GM21717 (cell line): Measurements from ENCODE around the gene MYADML2.
A peak's percentile ranks its signal among the peaks of the same experiment; 100 is the strongest.

Experiments used
- ATAC-seq: cut with Tn5 transposase; IDR thresholded peaks from one replicate; pipeline ENCODE4 v1.9.1; 2021; ENCODE audit warnings: mild to moderate bottlenecking, moderate library complexity; ENCODE audit not compliant: unreplicated experiment

The MYADML2 gene

GRCh38 chr17:81940538-81941483 lies 6.2 kb downstream of the MYADML2 start:
- no peak for ATAC-seq

GRCh38 chr17:81939881-81940385 lies 7.1 kb downstream of the MYADML2 start:
- ATAC-seq: no peak

- no peak for ATAC-seq
Measured at GRCh38 chr17:81939218-81939617, 7.8 kb downstream of the MYADML2 start.

GRCh38 chr17:81935709-81936084 lies 11.3 kb downstream of the MYADML2 start:
- no peak for ATAC-seq

GRCh38 chr17:81934850-81935708 lies 12.0 kb downstream of the MYADML2 start:
- ATAC-seq: no peak

- ATAC-seq: no peak
Measured at GRCh38 chr17:81934098-81934757, 12.8 kb downstream of the MYADML2 start.

GRCh38 chr17:81933178-81933699 lies 13.8 kb downstream of the MYADML2 start:
- no peak for ATAC-seq

GRCh38 chr17:81932333-81932983 lies 14.6 kb downstream of the MYADML2 start:
- no peak for ATAC-seq

GRCh38 chr17:81931557-81932332 lies 15.3 kb downstream of the MYADML2 start:
- ATAC-seq: no peak

- no peak for ATAC-seq
Measured at GRCh38 chr17:81931189-81931556, 15.9 kb downstream of the MYADML2 start.

- ATAC-seq: no peak
Measured at GRCh38 chr17:81930142-81931125, 16.6 kb downstream of the MYADML2 start.

- ATAC-seq: no peak
Measured at GRCh38 chr17:81929253-81930141, 17.5 kb downstream of the MYADML2 start.

GRCh38 chr17:81928544-81929252 lies 18.3 kb downstream of the MYADML2 start:
- no peak for ATAC-seq

- ATAC-seq: peak; percentile 46
Measured at GRCh38 chr17:81927653-81928543, 19.1 kb downstream of the MYADML2 start, which contains the start of gene MAFG. Gene MAFG (minus strand): TSS chr17:81927735. CDS start chr17:81923185, 4,550 bp downstream.

GRCh38 chr17:81927152-81927652 lies 19.8 kb downstream of the MYADML2 start:
- ATAC-seq: no peak
